GM18517 (cell line): ENCODE measurements around the gene FKTN.
"Not testable (repeated sequence)": the region's sequence is repeated elsewhere in the genome, so short reads cannot be mapped to it uniquely, and the experiment has no call there.

Experiments used
- ATAC-seq: cut with Tn5 transposase; IDR thresholded peaks from one replicate; pipeline ENCODE4 v1.9.1; 2021; ENCODE audit warnings: mild to moderate bottlenecking, moderate library complexity; ENCODE audit not compliant: unreplicated experiment

Gene FKTN

DNA sequence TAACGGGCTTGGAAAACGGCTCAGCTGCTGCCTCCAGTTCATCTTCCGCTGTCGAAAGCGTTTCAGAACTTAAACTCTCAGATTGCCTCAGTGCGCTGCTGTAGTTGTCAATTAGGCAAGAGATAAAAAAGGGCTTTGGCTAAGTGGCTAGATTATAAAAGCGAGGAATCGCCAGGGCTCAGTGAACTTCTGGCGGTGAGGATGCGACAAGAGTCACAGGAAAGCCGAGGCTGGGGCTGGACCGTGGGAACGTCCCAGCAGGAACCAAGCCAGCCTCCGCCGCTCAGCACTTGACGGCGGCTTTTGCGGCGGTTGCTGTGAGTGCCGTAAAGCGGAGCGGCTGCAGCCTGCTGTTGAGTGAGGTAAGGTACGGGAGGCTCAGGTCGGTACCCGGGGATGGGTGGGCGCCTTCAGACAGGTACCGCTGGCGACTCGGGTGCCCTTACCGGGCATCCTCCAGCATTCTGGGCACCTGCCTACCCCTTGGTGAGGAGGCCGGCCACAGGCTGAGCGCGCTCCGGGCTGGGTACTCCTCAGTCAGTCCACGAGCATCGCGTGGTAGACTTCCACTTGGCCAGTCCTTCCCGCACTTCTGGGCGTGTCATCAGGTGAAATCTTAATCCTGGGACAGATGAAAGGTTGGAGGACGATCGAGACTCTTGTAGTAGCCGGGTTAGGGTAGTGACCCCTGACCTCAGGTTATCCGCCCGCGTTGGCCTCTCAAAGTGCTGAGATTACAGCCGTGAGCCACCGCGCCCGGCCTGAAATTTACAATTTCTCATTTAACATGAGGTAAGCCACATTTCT lies at the start of gene FKTN:
FKTN (plus strand) TSS at position 328 of the 807 bp plus-strand sequence. CDS start 16,902 bp downstream, outside the sequence.
- ATAC-seq, result peak; percentile 95

DNA sequence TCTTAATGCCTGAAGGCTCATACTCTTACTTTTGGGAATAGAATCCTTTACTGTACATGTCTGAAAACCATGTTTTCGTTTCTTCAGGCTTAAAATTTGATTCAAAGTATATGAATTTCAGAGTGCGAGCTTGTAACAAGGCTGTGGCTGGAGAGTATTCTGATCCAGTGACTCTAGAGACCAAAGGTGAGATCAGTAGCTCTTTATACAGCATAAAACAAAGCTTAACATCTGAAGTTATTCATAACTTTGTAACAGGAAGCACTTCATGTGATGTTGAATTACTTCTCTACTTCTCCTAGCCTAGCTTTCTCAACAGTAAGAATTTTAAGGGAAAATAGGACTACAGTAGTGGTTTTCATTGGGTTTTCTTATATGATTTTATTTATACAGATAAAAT lies 49.4 kb upstream of the FKTN start:
- no peak for ATAC-seq

DNA sequence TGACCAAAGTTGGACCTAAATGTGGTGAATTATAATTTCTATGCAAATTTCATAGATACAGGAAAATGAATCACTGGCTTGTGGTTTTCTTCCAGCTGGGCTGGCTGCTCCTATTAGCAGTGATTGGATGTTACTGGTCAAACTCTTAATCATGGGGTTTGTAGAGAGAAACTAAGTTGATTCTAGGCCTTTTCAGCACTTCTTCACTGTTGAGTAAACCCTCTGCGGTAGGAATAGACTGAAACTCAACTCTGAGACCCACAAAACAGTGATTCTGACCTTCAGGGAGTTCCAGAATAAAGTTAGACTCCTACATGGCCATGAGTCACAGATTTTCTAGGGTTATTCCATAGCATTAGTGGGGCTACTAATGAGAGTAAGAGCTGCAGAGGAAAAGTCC lies 47.9 kb upstream of the FKTN start:
- ATAC-seq, result peak; percentile 76

DNA sequence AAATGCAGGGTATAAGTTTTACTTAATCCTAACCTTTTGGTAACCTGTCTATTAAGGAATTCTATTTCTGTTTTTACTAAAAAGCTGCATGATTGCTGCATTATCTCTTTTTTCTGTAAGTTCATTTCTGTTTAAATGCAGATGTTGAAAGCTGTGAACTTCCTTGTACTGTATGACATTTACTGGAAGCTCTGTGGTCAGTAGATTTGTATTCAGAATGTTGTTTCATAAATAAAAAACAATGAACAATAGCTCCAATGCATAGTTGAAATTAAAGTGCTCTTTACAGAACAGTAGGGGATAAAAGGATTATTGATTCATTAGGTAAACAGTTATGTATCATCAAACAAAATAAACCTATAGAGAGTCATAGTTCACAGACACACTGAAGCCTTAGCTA lies 46.5 kb upstream of the FKTN start:
- ATAC-seq, result no peak

DNA sequence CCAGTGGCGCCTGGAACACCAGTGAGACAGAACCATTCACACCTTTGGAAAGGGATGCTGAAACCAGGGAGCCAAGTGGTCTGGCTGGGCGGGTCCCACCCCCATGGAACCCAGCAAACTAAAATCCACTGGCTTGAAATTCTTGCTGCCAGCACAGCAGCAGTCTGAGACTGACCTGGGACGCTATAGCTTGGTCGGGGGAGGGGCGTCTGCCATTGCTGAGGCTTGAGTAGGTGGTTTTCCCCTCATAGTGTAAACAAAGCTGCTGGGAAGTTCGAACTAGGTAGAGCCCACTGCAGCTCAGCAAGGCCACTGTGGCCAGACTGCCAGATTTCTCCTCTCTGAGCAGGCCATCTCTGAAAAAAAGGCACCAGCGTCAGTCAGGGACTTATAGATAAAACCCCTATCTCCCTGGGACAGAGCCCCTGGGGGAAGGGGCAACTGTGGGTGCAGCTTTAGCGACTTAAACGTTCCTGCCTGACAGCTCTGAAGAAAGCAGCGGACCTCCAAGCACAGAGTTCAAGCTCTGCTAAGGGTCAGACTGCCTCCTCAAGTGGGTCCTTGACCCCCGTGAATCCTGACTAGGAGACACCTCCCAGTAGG lies 42.0 kb upstream of the FKTN start:
- ATAC-seq, result no peak

DNA sequence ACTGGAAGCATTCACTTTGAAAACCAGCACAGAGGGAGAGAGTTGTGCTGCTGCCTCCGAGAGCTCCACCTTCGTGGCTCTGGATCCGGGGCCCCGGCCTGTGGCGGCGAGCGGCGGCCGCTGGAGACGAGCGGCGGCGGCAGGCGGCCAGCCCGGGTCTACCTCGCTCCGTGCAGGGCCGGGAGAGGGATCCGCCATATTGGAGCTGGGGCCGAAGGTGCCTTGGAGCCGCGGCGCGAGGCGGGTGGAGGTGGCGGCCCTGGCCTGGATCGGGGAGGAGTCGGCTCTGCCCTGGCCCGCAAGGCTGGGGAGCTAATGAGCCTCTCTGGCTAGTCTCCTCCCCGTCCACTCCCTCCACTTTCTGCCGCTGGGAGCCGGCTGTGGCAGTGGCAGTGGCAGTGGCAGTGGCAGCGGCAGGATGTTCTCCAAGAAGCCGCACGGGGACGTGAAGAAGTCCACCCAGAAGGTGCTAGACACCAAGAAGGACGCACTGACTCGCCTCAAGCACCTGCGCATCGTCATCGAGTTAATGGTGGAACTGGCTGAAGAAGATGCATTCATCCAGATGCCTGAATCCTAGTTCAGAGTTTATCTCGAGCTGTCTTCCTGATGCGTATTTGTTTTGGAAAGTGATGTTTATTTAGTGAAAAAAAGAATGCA lies 38.1 kb upstream of the FKTN start:
- not testable (repeated sequence) for ATAC-seq

DNA sequence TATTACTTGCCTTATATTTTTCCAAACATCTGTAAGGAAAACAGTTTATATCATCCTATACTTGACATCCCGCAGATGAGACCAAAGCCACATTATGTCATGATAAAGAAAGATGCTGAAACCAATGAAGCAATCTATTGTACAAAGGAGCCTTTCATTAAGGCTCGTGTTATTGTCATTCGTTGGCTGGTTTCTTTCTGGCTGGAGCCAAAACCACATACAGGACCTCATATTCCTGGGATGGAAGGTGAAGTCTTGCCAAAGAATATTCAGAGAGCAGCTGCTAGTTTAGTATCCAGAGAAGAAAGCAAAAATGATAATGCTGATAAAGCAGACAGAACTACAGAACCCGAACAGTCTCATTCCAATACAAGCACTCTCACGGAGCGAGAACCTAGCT lies 36.9 kb upstream of the FKTN start:
- not testable (repeated sequence) for ATAC-seq

DNA sequence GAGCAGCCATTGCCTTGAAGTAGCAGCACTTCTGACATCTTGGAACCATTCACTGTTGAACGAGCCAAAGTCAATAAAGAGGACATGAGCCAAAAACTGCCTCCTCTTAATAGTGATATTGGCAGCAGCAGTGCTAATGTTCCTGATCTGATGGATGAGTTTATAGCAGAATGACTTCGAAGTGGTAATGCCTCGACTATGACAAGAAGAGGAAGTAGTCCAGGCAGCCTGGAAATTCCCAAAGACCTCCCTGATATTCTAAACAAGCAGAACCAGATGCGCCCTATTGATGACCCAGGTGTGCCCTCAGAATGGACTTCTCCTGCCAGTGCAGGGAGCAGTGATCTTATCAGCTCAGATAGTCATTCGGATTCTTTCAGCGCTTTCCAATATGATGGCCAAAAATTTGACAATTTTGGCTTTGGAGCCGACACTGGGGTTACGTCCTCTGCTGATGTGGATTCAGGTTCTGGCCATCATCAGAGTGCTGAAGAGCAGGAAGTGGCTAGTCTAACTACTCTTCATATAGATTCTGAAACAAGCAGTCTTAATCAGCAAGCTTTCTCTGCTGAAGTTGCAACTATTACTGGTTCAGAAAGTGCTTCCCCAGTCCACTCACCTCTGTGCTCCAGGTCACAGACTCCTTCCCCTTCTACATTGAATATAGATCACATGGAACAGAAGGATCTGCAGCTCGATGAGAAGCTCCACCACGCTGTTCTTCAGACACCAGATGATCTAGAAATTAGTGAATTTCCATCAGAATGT lies 35.1 kb upstream of the FKTN start:
- ATAC-seq, result peak; percentile 87

DNA sequence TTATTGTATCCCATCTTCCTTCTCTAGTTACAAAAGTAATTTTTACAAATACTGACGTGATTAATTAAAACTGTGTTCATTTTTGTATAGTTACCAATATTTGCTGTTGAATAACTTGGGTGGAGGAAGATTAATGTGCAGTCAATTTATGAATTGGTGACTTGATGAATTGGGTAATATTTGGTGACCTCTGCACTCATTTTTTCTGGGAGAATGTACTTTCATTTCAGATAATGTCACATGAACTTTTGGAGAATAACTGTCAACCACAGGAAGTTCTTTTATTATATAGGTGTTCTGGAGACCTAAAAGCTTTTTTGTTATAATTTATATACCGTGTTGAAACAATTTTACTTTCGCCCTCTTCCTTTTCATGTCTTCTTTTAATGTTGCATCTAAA lies 26.4 kb upstream of the FKTN start:
- ATAC-seq, result no peak

DNA sequence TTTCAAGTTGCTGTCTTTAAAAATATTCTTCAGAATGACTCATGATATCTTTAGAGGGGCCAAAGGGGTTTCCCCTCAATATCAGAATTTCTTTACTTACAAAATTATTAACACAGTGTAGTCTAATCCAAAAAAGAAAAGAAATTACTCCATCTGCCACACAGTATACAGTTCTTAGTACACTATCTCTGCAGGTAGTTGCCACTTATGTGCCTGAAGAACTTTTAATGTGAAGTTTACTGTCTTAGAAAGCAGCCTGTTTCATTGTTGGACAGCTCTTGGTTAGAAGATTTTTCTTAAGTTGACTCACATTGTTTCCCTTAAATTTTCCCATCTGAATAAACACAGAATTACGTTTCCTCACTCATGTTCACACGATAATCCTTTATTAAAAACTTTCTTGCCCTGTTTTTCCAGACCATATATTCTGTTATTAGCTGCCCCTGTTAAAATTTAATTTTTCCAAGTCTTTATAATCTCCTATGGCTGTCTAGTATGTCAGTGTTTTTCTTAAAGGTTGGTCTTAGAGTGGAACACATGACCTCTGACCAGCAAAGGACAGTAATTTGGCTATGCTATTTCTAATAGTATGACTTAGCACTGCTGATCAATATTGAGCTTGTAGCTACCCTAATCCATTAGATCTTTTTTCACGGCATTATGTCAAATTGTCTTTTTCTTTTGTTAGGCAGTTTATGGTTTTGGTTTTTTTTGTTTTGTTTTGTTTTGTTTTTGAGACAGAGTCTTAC lies 21.8 kb upstream of the FKTN start:
- ATAC-seq, result peak; percentile 69

DNA sequence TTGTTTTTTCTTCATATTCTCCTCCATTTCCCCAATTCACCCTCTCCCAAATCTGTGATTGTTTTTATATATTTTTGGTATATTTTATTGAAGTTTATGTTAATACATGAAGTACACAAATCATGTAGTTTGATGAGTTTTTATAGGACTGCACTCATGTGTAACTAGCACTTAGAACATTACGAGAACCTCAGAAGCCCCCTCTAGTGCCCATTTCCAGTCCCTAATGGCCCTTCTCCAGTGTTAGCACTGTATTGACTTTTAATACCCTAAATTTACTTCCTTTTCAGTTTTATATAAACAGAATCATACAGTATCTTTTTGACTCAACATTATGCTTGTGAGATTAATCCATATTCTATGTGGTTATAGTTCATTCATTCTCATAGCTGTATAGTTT lies 18.5 kb upstream of the FKTN start:
- ATAC-seq, result no peak

DNA sequence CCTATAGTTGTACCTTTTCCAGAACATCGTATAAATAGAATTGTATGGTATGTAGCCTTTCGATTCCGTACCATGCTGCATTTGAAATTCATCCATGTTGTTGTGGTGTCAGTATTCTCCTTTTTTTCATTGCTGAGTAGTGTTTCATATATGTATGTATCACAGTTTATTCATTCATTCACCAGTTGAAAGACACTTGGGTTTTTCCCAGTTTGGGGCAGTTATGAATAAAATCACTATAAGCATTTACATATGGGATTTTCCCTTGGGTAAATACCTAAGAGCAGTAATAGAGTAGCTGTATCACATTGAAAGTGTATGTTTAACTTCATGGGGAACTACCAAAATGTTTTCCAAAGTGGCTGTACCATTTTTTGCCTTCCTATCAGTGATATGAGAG lies 16.1 kb upstream of the FKTN start:
- ATAC-seq, result peak; percentile 97

DNA sequence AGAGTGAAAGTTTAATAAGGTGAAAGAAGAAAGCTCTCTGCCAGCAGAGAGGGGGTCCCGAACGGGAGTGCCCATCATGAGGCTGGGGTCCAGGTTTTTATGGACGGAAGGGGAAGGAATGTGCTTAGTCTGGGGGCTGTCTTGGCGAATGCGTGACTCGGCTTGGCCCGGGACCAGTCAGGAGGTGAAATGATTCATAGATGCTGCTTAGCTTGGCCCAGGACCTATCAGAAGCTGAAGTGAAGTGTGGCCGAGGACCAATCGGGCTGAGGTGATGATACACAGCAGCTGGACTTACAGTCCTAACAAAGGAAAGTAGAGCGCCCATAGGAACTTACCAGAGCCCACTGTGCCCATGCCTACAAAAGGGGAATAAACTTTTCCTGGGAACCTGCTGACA lies 3.9 kb upstream of the FKTN start:
- no peak for ATAC-seq

DNA sequence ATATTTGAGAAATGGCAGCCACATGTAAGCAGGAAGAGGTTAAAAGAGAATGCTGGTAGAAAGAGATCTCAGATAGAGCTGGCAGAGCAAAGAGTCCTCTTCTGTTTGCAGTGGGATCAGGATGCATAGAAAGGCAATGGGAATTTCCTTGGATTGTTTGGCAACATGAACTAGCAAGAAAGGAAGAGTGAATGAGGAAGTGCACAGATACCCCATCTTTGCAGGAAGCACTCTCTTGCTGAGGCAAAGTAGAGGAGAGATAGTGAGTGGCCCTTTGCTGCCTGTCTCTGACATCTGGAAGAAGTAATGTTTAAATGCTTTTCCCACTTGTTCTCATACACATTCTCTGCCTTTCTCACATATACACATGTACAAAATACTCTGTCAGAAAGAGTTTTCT lies 14.5 kb downstream of the FKTN start:
- ATAC-seq, result no peak

DNA sequence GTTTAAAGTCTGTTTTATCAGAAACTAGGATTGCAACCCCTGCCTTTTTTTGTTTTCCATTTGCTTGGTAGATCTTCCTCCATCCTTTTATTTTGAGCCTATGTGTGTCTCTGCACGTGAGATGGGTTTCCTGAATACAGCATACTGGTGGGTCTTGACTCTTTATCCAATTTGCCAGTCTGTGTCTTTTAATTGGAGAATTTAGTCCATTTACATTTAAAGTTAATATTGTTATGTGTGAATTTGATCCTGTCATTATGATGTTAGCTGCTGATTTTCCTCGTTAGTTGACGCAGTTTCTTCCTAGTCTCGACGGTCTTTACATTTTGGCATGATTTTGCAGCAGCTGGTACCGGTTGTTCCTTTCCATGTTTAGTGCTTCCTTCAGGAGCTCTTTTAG lies 22.0 kb downstream of the FKTN start:
- ATAC-seq, result not testable (repeated sequence)

DNA sequence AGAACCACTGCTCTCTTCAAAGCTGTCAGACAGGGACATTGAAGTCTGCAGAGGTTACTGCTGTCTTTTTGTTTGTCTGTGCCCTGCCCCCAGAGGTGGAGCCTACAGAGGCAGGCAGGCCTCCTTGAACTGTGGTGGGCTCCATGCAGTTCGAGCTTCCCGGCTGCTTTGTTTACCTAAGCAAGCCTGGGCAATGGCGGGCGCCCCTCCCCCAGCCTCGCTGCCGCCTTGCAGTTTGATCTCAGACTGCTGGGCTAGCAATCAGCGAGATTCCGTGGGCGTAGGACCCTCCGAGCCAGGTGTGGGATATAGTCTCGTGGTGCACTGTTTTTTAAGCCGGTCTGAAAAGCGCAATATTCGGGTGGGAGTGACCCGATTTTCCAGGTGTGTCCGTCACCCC lies 23.6 kb downstream of the FKTN start:
- ATAC-seq, result not testable (repeated sequence)

DNA sequence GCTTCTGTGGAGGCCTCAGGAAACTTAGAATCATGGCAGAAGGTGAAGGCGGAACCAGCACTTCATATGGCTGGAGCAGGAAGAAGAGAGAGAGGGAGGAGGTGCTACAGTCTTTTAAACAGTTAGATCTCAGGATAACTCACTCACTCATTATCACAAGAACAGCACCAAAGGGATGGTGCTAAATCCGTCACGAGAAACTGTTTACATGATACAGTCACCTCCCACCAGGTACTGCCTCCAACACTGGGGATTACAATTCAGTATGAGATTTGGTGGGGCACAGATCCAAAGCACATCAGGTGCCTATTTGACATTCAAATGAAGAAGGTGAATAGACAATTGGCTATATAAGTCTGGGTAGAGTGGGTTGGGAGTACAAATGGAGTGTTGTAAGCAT lies 35.2 kb downstream of the FKTN start:
- ATAC-seq, result no peak

DNA sequence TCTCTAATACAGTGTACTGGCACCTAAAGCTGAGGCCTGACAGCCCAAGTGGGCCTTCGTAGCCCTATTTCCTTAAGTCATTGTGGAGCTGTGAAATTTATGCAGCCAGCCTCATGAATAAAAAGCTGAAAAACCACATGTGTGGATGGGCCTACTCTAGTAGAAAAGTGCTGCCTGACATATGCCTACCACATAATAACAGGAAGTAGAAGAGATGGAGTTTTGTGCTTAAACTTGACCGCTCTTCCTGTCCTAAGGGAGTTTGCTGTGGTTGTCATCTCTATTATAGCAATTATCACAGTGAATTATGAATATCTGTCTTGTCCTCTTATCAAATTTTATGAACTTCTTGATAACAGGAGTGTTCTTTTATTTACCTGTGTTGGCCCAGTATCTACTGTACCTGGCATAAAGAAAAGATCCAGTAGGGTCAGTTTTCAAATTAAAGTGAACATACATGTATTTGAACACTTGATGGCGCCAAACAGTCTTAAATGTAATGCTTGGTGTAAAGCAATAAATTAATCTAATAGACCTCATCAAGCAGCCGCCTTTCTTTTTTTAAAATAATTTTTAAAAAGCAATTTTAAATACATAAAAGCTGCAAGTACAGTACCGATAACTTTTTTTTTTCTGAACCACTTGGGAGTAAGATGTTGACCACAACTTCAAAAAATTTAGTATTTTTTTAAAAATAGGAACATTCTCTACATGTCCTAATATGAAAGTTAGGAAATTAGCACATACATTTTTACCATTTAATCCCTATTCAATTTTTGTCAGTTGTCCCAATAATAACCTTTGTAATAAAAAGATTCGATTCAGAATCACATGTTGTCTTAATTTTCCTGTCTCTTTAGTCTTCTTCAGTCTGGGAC lies 51.0 kb downstream of the FKTN start:
- peak; percentile 59 for ATAC-seq

DNA sequence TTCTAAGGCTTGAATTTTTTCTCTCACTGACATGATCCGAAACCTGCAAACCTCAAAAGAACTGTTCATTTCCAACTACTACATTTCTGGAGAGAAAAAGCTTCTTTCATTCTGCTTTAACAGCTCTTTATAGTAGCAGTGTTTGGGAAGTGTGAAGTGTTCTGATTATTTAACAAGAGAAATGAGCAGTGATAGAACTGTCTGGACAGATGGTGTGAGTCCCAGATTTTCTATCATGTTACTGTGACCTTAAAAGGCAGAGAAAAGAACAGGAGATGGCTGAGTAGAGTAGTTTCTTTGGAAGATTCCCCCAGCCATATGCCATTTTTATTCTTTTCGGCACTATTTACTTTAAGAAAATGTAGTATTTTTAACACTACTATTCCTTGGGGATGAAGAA lies 63.1 kb downstream of the FKTN start:
- ATAC-seq, result no peak

DNA sequence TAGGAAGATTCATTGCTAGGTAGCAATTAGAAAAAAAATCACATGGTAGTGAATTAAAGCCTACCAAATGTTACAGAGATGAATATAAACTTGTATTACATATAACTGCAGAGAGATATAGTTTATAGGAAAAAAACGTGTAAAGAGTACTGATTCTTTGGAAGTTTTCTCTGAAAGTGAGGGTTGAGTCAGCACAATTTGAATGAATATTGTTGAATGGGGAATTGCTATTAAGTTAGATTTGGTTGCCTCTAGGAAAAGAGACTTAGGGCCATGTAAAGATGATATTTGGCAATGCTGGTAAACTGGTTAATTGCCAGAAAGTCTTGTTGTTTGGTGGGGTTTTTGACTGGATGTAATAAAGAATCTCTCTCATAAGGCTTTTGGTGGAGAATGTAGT lies 67.2 kb downstream of the FKTN start:
- no peak for ATAC-seq
